GM18870 (cell line): ENCODE measurements around the gene NEK7.

Experiments used
- ATAC-seq: cut with Tn5 transposase; IDR thresholded peaks from one replicate; pipeline ENCODE4 v1.9.1; 2021; ENCODE audit warnings: moderate library complexity; ENCODE audit not compliant: unreplicated experiment

The NEK7 gene

DNA sequence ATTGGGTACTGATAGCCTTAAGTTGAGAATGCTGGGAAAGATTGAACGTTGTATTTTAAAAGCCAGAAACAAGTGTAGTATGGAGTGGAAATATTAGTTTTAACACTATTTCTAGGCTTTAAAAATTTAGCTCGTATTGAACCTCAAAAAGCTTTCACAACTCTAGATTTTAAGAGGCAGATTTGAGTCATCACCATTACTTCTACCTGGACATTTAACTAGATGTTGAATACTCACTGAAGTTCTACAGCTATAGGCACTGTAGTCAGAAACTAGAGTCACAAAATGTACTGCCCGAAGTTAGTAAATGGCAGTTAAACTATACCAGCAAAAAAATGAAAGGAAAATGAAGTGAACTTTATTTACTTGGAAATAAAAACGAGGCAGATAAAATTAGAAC, 96.5 kb downstream of the NEK7 start:
- ATAC-seq, result peak; percentile 80

DNA sequence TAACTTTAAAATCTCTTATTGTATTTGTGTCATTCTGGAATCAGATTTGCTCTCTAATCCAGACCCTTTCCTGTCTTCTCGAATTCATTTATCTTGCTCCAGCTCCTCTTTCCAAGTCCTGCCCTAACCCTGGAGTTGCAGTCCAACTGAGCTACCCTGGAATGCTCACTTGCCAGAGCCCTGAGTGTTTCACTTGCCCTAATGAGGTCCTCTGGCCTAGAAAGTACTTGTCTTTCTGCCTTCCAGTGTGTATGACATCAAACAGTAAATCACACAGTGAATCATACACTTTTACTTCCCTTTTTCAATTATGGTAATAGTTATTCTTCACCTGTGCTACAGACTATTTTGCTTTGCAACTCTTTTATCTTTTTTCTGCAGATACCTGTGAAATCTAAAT, 96.9 kb downstream of the NEK7 start:
- ATAC-seq, result peak; percentile 95

DNA sequence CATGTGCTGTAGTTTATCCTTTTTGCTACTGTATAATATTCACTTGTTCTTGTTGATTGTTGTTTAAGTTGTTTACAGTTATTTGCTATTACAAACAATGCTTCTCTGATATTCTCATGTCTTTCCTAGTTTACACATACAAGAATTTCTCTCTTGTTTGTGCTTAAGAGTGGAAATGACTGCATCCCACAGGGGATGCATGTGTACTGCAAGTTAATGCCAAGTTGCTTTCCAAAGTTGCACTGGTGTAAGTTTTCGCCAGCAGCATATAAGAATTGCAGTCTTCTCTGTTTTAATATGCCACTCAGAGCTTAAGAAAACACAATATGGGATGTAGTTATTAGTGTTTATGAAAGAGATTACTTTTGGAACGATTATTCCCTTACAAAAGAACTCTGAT, 97.7 kb downstream of the NEK7 start:
- ATAC-seq, result no peak

DNA sequence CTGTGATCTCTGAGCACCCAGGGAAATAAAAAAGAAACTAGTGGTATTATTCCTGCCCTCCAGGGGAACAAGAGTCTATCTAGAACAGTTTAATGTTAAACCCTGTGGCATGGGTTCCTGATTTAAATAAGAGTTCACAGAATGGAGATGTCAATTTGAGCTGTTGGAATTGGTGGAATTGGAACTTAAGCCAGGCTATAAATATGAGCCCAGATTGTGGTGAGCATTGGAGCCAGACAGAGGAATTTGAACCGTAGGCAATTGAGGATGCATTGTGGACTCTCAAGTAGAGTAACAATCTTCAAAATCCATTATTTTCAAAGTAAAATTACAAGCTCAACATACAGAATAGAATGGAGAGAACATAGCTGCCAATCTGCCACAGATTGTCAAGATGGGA, 98.2 kb downstream of the NEK7 start:
- ATAC-seq, result no peak

DNA sequence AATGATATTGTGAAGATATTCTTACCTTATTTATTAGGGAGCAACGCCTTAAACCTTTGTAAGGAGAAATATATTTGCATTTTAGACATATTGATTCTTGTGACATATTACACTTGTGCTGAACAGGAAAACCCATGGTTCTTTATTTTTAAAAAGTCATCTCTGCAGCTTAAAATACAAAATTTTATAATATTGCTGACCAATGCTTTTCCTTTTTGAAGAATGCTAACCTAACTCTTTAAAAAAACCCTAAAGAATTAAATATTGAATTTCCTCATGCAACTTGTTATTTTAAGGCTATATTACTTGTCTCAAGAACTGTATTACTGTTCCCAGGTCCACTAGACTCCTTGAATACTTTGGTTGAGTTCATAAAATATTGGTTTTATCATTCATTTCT, 99.0 kb downstream of the NEK7 start:
- no peak for ATAC-seq

DNA sequence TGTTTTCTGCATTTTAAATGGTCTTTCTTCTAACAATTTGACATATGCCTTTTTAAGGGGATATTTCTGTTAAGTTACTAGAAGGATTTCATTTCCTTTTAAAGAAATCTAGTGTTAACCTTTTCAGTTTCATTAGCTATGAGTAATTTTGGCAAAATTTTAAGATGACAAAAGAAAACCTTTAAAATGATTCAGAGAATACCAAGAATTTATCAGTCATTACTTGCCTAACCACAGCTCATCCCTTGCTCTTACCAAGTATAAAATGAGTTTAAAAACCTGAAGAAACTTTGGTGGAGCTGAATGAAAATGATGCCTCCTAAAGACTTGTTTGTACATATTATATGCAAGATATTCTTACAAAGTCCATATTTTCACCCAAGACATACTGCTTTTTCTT, 101.7 kb downstream of the NEK7 start:
- ATAC-seq, result peak; percentile 77

DNA sequence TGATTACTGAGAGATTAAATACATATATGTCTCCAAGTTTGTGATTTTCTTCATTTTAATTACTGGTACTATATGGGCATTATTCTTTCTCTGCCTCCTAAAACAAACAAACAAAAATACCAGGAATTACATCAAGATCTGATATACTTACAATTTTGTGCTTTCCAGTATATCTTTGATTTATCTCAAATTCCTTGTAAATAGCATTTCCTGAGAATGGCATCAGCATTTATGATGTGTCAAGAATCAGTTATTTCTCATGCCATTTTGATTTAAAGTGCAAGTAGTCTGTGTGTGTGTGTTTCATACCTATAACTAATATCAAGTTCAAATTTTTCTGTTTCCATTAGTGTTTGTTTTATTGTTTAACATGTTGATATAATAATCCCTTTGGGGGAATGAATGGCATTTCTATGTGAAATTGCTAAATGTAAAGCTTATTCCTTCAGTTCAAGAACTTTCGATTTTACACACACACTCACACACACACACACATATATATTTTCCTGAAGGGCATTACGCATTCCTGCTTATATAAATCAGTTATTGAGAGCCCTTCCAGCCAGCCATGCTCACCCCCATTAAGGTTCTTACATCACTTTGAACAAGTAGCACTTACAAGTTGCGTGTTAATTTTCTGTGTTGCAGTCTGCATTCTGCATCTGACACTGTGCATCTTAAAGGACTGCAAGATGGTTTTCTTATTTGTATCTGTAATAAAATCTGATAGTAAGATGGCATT, 102.7 kb downstream of the NEK7 start:
- no peak for ATAC-seq

DNA sequence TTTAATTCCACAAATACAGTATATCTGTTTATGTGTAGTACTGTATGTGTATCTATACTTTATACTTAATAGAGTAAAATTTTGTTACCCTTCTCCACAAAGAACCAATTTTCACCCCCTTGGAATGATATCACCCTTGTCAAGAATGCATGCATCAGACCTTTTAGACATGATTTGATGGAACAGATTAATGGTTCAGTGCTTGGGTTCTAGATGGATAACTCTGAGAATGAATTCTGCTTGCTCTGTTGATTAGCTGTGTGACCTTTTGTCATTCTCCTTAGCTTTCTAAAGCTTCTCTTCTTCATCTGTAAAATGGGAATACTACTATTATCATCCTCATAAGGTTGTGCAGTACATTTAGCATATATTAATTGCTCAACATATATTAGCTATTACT, 105.1 kb downstream of the NEK7 start:
- ATAC-seq, result no peak

DNA sequence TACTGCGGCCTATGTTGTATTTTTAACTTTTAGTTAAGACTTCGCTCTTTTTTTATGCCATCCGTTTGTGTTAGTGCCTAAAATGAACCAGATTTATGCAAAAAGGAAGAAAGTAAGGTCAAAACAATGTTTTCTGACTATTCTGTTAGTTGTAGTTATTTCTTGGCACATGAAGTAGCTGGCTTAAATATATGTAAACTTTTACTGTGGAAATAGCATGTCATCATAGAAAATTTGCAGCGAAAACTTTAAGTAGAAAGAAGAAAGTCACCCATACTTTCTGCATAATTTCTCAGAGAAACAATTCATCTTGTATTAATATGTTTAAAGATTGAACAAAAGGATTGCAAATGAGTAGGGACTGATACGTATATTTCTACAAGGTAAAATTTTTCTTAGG, 106.4 kb downstream of the NEK7 start:
- no peak for ATAC-seq

DNA sequence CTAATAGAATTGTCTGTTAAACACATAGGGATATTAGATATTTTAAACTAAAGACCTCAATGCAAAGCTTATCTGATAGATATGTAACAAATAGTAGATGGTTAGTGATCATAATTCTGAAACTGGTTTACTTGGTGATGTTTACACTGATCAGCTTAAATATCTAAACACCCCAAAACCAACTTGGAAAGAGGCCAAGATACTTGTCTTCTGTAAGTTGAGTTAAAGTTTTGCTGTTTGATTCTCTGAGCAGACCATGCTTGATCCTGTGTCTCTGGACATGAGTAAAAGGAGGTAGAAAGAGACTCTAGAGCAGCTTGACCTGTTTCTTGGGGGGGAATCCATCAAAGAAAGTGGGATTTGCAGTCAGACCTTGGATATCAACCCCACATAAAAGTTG, 107.5 kb downstream of the NEK7 start:
- no peak for ATAC-seq

DNA sequence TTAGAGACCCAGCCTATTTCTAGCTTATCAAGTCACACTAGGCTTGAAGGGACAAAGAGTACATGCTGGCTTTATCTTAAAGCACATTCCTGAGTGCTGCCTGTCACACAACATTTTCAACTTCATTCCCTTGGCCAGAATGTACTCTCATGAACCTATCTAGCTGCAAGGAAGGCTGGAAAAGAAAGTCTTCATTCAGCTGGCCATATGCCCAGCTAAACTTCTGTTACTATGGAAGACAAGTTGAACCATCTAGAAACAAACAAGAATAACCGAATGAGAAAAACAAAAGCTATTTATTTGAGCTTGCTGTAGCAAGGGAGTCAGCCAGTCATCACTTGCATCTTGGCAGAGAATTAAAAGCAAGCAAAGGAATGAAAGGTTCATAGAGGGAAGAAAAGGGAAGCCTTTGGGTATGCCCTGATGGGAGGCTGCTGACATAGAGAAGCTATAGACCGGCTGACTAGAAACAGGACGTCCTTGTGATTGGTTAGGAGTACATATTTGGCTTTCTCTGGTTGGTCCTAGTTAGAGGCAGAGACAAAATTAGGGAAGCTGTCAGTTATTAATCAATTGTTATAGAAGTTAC, 108.4 kb downstream of the NEK7 start:
- ATAC-seq, result peak; percentile 58

DNA sequence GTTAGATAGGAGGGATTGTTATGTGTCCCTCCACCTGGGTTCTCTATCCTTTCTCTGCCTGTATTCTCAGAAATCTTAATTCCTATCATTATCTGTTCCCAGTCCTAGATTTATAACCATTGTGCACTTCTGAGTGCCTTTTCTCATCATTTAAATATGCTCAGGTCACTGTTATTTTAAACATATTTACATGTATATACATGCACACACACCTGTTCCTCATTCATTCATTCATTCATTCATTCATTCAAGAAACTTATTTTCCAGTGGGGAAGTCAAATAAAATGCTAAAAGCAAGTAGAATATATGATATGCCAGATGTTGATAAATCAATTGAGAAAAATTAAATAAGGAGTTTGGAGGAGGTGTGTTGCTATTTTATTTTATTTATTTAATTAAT, 110.3 kb downstream of the NEK7 start:
- no peak for ATAC-seq

DNA sequence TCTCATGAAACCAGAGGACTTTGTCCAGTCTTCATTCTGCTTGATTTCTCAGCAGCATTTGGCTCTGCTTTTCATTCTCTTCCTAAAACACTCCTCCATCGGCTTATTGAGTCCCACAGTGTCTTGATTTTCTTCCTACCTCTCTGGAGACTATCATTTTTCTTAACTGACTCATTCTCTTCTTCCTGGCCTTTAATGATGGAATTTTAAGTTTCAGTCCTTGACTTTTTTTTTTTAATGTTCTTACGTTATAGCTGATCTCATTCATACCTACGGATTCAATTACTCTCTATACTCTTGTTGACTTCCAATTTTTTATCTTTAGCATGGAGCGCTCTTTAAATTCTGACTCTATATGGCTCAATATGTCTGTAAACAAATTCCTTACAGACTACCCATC, 111.1 kb downstream of the NEK7 start:
- ATAC-seq, result no peak

DNA sequence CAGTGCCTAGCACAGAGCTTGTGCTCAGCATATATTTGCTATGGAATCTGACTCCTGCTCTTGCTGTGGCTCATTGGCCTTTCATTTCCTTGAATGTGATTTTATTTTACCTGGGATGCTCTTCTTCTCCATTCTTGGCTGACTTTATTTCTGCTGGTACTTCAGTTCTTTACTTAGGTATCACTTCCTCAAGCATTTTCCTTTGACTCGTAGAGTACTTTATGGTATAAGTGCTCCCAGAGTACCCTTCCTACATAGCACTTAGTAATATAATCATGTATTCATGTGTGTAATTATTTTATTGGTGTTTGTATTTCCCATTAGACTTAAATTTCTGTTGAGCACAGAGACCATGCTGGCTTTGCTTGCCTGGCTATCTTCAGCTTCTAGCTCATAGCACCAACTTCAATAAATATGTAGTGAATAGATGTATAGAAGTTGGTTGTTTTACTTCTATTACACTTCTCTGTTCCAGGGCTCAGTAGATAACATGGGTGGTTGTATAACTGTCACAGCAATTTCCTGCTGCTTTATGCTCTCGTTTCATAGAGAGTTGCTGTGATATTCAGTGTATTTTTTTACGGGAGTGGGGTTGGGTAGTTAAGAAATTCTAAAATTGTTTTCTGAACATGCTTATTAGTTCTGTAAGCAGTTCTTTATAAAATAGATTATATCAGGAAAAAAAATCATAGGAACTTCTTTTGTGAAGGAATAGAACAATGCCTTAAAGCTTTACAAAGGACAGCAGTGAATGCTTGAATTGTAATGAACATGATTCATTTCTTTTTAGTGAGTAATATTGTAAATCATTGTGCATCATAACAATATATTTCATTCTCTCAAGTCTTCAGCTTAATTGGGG, 112.2 kb downstream of the NEK7 start:
- ATAC-seq, result no peak

DNA sequence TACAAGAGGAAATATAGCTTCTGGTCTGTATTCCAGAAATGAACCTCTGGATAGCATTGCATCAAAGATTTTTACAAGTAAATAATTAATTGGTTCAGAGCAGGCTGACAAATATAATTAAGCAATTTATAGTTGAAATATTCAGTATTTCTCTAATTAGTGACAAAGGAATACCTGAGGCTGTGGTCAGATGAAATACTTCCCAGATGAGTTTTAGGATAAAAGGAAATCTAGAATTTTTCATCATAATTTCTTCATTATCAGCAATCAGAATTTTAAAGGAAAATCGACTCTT, 112.8 kb downstream of the NEK7 start:
- no peak for ATAC-seq

DNA sequence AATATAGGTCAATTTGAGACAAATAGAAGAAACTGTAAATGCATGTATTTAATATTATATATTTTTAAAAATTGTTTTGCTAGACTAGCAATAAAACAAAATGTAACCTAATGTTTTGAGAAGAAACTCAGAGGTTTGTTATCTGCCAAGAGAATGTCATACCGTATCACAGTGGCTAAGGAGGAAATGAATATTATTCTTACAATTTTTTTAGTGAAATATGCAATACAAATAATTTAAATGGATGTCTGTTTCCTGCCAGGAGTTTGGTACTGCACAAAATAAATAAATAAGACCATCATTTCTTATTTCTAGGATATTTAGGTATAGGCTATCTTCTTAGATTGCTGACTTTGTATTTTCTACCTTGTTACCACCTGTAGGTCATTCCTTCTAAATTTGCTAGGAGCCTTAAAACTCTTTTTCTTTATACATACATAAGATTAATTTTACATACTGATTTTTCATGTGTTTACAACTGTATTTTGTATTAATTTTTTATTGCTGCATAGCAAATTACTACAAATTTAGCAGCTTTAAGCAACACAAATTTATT, 113.6 kb downstream of the NEK7 start:
- ATAC-seq, result no peak

DNA sequence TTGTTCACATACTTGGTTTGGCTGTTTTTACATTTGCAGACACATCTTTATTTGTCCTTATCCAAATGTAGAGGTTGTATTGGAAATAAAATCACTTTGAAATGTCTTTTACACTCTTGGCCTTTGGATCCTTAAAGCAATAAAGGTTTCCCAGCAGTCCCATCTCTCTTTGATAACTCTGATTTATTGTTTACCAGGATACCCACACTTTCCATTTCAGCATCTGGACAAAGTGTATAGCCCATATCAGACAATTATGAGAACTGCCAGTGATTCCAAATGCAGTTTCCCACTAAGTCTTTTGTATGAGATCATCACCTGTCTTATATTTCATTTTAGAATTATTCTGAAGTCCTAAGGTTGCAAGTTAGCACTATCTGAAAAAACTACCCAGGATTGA, 114.7 kb downstream of the NEK7 start:
- no peak for ATAC-seq

DNA sequence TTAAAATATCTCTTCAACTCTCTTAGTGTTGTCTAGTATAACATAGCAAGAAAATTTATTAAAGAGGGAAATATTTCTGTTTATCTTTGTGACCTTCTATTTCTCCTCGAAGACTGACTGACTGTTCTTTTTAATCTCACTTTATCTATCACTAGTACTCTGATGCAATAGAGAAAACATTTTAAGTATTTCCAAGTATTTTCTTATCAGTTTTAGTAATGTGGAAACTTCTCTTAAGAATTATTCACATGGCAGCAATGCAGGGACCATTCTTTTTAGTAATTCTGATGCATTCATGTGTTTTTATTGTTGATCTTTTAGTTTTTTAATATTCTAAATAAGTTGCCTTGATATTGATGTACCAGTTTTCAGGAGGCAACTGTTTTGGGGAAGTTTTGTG, 115.7 kb downstream of the NEK7 start:
- no peak for ATAC-seq

DNA sequence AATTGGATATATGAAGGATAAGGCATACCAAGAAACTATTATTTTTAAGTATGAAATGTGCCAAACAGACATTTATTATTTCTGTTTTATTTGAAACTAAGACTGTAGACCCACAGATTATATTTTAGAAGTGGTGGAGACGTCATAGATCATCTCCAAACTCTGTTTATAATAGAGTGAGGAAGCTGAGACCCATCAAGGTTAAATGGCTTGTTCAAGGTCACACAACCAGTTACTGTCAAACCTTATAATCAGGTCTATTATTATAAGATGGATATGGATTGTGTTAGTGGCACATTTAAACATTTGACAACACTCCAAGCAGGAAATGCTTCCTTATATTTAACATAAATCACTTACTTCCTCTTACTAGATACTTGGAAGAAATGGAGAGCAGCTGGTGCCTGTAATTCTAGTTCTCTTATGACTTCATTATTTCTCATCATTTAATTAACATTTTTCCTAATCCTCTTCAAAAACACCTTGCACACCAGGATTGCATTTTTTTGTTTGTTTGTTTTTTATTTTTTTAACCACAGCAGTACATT, 117.0 kb downstream of the NEK7 start:
- ATAC-seq, result no peak

DNA sequence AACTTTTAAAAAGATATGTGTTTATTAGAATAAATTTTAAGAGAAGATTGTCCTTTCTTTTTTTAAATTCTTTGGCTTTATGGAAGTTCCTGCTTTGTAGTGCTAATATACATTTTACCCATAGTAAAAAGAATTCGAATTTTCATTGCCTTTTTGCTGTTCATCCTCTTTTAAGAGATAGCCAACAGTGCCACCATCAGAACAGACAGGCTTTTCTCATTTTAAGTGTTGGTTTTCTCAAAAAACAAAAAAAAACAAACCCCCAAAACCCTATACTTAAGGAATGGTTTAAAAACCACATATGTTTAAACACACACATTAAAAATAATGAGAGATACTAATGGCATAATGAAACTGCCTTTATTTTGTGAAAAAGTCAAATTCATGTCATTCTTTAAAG, 118.8 kb downstream of the NEK7 start:
- ATAC-seq, result no peak

DNA sequence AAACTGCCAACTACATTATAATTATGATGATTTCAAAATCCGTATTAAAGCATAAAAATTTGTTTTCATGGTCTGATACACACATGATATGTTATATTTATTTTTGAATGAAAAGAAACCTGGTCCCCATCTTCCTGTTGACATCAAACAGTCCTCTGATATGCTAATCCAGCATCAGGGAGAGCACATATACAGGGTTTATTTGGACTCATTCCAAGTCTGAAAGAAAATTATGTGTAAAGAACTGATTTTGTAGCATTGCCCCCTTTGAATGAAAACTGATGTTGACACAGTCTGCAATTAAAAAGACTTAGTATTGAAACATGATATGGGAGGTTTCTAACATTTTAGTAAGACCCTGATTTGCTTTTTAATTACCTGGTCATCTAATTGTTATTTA, 119.4 kb downstream of the NEK7 start:
- no peak for ATAC-seq

DNA sequence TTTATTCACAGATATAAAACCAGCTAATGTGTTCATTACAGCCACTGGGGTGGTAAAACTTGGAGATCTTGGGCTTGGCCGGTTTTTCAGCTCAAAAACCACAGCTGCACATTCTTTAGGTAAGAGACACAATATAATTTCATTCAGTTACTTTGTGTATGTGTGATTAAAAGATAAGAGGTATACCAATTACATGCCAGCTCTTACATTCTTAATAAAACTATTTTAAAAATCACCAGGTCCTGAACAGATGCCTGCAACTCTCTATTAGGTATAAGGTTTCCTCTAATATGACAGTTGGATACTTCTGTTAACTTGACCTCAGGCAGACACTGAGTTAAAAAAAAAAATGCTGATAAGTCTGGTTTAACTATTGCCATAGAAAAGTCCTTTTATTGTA, 122.1 kb downstream of the NEK7 start:
- no peak for ATAC-seq
